ENCODE measurements around the gene UQCRC2.
A peak's percentile ranks its signal among the peaks of the same experiment; 100 is the strongest.

Gene UQCRC2

DNA sequence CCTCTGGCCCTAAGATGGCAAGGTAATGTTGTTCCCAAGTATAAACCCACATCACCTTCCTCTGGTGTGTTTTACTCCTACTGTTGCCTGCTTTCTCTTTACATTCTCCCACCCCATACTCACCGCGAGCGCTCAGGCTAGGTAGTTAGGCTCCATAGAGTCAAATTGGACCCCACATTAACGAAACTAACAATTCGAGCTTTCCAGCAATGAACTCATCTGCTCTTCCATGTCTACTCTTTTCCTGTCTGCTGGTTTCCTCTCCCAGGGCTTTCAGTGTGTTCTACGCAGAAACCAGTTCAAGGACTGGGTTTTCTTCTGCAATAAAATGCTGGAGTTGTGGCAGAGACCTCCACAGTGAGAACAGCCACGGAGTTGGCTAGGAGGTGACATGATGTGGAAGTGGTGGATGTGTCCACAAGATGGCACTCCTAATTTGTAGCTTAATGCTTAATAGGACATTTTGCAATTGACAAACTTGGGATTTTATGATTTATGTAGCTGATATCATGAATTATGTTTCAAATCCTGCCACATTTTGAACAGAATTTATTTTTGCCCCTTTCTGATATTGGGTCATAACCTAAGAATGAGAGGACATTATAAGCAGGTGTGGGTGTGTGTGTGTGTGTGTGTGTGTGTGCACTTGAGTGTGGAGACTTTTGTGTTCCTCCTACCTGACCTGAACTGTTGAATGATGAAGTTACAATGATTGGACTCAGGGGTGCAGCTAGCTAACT lies 2.2 kb upstream of the UQCRC2 start:
- Histone ChIP-seq H3K4me3 (ENCODE audit: low read depth in 1 of 5, low read length in 5 of 5) (peak overlapping the region in 1 of 5 donors; percentile 0), H3K4me1 (ENCODE audit: control insufficient read depth in 5 of 5, insufficient read depth in 5 of 5, low read length in 5 of 5) (peaks cover 9 to 43% (median 42%) of the 10 kb centered on the region in 5 donors), H3K9me3 (ENCODE audit: control insufficient read depth in 5 of 5, low read length in 5 of 5) (no peaks in the 10 kb centered on the region), H3K27ac (ENCODE audit: low read depth, low read length) (peak overlapping the region; percentile 17), H3K27me3 (ENCODE audit: control insufficient read depth in 5 of 5, insufficient read depth in 4 of 5, low read length in 5 of 5) (no peaks in the 10 kb centered on the region), H3K36me3 (ENCODE audit: control insufficient read depth in 5 of 5, insufficient read depth in 5 of 5, low read length in 5 of 5) (no peaks in the 10 kb centered on the region), H3K9ac (ENCODE audit: low read length in 5 of 5) (peak overlapping the region in 1 of 5 donors; percentile 1)

DNA sequence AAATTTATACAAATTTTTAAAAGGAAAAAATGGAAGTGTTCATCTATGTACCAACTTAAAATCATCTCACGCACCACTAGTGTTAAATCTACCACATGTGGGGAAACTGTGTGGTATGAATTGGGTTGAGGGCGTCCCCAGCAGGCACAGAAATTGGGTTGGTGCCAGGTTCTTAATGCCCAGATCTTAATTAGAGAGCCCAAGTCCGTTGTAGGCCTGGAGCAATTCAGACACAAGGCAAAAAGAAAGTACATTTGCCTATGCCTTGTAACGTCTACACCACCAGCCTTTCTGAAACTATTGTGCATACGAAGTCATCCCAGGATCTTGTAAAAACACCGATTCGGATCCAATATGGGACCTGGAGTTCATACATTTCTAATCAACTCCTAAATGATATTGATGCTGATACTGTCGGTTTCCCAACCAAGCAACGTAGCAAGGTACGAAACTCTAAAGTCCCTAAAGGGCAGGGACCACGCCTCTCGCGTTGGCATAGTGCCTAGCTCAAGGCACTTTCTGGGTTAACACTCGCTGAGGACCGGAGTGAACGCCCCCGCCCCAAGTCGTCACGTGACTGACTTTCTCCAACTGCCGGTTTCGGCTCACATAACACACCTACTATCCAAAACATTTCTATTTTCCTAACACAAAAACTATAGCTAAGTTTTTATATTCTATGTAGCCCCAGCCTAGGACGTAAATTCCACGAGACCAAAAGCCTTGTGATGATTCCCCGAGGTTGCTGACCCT lies 945 bp upstream of the UQCRC2 start:
- Histone ChIP-seq H3K9ac (ENCODE audit: low read length in 5 of 5) (peak overlapping the region; percentile 51 to 99 (median 95)), H3K27ac (ENCODE audit: low read depth, low read length) (peak overlapping the region; percentile 93), H3K9me3 (ENCODE audit: control insufficient read depth in 5 of 5, low read length in 5 of 5) (no peaks in the 10 kb centered on the region), H3K4me1 (ENCODE audit: control insufficient read depth in 5 of 5, insufficient read depth in 5 of 5, low read length in 5 of 5) (peaks cover 9 to 43% (median 42%) of the 10 kb centered on the region in 5 donors), H3K4me3 (ENCODE audit: low read depth in 1 of 5, low read length in 5 of 5) (peak overlapping the region; percentile 83 to 99 (median 98)), H3K27me3 (ENCODE audit: control insufficient read depth in 5 of 5, insufficient read depth in 4 of 5, low read length in 5 of 5) (no peaks in the 10 kb centered on the region), H3K36me3 (ENCODE audit: control insufficient read depth in 5 of 5, insufficient read depth in 5 of 5, low read length in 5 of 5) (peaks cover under 1 to 8% (median 4%) of the 10 kb centered on the region in 5 donors)

DNA sequence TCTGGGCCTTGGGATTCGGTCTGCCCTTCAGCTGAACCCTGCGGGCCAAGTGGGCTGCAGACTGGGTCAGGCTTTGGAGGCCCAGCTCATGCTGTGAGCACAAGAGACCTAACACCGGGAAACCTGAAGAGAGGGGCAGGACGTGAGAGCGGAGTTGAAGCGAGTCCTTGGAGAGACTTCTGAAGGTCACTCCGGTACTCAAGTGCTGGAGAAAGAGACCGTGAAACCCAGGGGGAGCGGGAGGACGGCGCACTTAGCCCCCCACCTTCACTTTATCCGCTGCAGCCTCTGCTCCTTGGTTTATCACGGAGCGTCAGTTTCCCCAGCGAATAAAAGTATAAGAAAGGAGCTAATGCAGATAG lies 361 bp downstream of the UQCRC2 start:
- Histone ChIP-seq H3K27ac (ENCODE audit: low read depth, low read length) (peak overlapping the region; percentile 93), H3K9me3 (ENCODE audit: control insufficient read depth in 5 of 5, low read length in 5 of 5) (no peaks in the 10 kb centered on the region), H3K27me3 (ENCODE audit: control insufficient read depth in 5 of 5, insufficient read depth in 4 of 5, low read length in 5 of 5) (no peaks in the 10 kb centered on the region), H3K36me3 (ENCODE audit: control insufficient read depth in 5 of 5, insufficient read depth in 5 of 5, low read length in 5 of 5) (peaks cover 13 to 20% (median 15%) of the 10 kb centered on the region in 5 donors), H3K4me3 (ENCODE audit: low read depth in 1 of 5, low read length in 5 of 5) (peak overlapping the region; percentile 83 to 99 (median 98)), H3K4me1 (ENCODE audit: control insufficient read depth in 5 of 5, insufficient read depth in 5 of 5, low read length in 5 of 5) (peaks cover 9 to 44% (median 42%) of the 10 kb centered on the region in 5 donors), H3K9ac (ENCODE audit: low read length in 5 of 5) (peak overlapping the region; percentile 85 to 99 (median 95))

DNA sequence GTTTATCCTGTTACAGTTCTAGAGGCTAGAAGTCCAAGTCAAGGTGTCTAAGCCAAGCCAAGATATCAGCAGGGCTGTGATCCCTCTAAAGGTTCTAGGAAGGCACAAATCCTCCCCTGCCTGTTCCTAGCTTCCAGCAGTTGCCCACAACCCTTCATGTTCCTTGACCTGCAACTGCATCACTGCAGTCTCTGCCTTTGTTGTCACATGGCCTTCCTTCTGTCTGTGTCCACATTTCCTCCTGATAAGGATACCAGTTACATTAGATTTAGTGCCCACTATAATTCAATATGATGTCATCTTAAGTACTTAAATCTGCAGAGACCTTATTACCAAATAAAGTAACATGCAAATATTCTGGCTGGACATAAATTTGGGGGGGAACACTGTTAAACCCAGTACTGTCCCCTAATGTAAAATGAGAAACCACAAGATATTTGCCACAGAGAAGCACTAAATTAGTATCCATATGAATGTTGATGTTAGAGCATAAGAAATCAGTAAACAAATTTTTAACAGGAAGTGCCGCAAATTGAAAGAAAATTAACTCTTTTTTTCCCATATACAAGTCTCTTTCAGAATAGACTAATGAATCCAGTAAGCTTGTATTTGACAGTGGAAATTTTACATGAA lies 4.7 kb downstream of the UQCRC2 start:
- no peak overlapping the region for H3K27ac ChIP-seq (ENCODE audit: low read depth, low read length)
- H3K9me3 ChIP-seq (ENCODE audit: control insufficient read depth in 5 of 5, low read length in 5 of 5), result no peaks in the 10 kb centered on the region
- H3K4me1 ChIP-seq (ENCODE audit: control insufficient read depth in 5 of 5, insufficient read depth in 5 of 5, low read length in 5 of 5), result peaks cover 9 to 22% (median 20%) of the 10 kb centered on the region in 5 donors
- H3K9ac ChIP-seq (ENCODE audit: low read length in 5 of 5), result no peak overlapping the region
- no peak overlapping the region for H3K4me3 ChIP-seq (ENCODE audit: low read depth in 1 of 5, low read length in 5 of 5)
- peaks cover 48 to 60% (median 54%) of the 10 kb centered on the region in 5 donors for H3K36me3 ChIP-seq (ENCODE audit: control insufficient read depth in 5 of 5, insufficient read depth in 5 of 5, low read length in 5 of 5)
- no peaks in the 10 kb centered on the region for H3K27me3 ChIP-seq (ENCODE audit: control insufficient read depth in 5 of 5, insufficient read depth in 4 of 5, low read length in 5 of 5)

DNA sequence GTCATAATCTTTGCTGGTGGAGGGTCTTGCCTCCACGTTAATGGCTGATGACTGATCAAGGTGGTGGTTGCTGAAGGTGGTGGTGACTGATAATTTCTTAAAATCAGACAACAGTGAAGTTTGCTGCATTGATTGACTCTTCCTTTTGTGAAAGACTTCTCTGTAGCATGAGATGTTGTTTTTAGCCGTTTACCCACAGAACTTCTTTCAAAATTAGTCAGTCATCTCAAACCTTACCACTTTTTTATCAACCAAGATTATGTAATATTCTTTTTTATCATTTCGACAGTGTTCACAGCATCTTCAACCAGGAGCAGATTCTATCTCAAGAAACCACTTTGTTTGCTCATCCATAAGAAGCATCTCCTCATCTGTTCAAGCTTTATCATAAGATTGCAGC lies 5.9 kb downstream of the UQCRC2 start:
- Histone ChIP-seq H3K27me3 (ENCODE audit: control insufficient read depth in 5 of 5, insufficient read depth in 4 of 5, low read length in 5 of 5) (no peaks in the 10 kb centered on the region), H3K9ac (ENCODE audit: low read length in 5 of 5) (no peak overlapping the region), H3K4me1 (ENCODE audit: control insufficient read depth in 5 of 5, insufficient read depth in 5 of 5, low read length in 5 of 5) (peaks cover 3 to 25% (median 13%) of the 10 kb centered on the region in 5 donors), H3K4me3 (ENCODE audit: low read depth in 1 of 5, low read length in 5 of 5) (no peak overlapping the region), H3K9me3 (ENCODE audit: control insufficient read depth in 5 of 5, low read length in 5 of 5) (no peaks in the 10 kb centered on the region), H3K36me3 (ENCODE audit: control insufficient read depth in 5 of 5, insufficient read depth in 5 of 5, low read length in 5 of 5) (peaks cover 48 to 70% (median 64%) of the 10 kb centered on the region in 5 donors), H3K27ac (ENCODE audit: low read depth, low read length) (no peak overlapping the region)

DNA sequence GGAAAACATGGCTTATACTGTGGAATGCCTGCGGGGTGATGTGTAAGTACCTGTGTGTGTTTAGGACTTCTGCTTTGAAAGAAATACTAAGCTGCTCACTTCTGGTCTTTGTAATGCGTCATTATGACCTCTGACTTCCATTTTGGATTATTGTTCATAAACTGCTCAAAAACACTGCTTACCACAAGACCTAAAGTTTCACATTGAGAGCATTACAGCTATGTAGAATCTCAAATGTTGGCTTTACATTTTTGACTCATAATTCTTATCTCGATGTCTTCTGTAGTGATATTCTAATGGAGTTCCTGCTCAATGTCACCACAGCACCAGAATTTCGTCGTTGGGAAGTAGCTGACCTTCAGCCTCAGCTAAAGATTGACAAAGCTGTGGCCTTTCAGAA lies 9.3 kb downstream of the UQCRC2 start:
- H3K27me3 ChIP-seq (ENCODE audit: control insufficient read depth in 5 of 5, insufficient read depth in 4 of 5, low read length in 5 of 5), result no peaks in the 10 kb centered on the region
- H3K9me3 ChIP-seq (ENCODE audit: control insufficient read depth in 5 of 5, low read length in 5 of 5), result no peaks in the 10 kb centered on the region
- H3K9ac ChIP-seq (ENCODE audit: low read length in 5 of 5), result no peak overlapping the region
- H3K4me3 ChIP-seq (ENCODE audit: low read depth in 1 of 5, low read length in 5 of 5), result no peak overlapping the region
- no peak overlapping the region for H3K27ac ChIP-seq (ENCODE audit: low read depth, low read length)
- peaks cover 0 to 24% (median 0%) of the 10 kb centered on the region in 5 donors for H3K4me1 ChIP-seq (ENCODE audit: control insufficient read depth in 5 of 5, insufficient read depth in 5 of 5, low read length in 5 of 5)
- H3K36me3 ChIP-seq (ENCODE audit: control insufficient read depth in 5 of 5, insufficient read depth in 5 of 5, low read length in 5 of 5), result peaks cover 73 to 94% (median 91%) of the 10 kb centered on the region in 5 donors

DNA sequence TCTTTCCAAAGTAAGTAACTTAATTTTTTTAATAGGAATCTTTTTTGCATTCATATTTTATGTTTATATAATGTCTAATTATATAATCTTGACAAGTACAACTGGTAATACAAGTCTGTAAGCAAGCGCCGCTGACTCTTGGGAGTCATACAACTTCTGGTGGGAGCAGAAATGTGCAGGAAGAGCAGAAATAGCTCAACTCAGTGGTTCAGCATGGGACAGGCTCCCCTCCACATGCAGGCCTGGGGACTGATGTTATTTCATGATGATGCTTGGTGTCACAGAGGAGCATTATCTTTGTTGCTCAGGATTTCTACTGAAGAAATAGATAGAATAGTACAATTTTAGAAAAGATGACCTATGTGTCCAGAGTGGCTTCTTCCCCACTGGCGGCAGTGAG lies 10.7 kb downstream of the UQCRC2 start:
- Histone ChIP-seq H3K27me3 (ENCODE audit: control insufficient read depth in 5 of 5, insufficient read depth in 4 of 5, low read length in 5 of 5) (no peaks in the 10 kb centered on the region), H3K4me1 (ENCODE audit: control insufficient read depth in 5 of 5, insufficient read depth in 5 of 5, low read length in 5 of 5) (peaks cover 0 to 21% (median 0%) of the 10 kb centered on the region in 5 donors), H3K36me3 (ENCODE audit: control insufficient read depth in 5 of 5, insufficient read depth in 5 of 5, low read length in 5 of 5) (peaks cover 67 to 95% (median 93%) of the 10 kb centered on the region in 5 donors), H3K4me3 (ENCODE audit: low read depth in 1 of 5, low read length in 5 of 5) (no peak overlapping the region), H3K27ac (ENCODE audit: low read depth, low read length) (peak overlapping the region; percentile 12), H3K9me3 (ENCODE audit: control insufficient read depth in 5 of 5, low read length in 5 of 5) (no peaks in the 10 kb centered on the region), H3K9ac (ENCODE audit: low read length in 5 of 5) (no peak overlapping the region)

DNA sequence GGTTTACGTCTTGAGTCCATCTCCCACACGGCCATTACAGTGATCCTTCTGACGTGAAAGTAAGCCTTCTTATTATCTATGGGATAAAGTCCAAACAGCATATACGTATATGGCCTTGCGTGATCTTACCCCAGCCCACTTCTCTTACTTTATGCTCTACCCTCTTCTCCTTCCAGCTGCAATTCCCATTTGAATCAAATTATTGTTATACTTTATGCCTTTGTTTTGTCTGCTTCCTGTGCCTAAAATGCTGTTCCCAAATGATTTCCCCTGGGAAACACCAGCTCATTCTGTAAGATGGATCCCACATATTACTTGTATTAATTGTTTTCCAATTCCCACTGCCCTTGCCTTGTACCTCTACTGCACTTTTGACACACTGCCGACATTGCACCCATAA lies 11.2 kb downstream of the UQCRC2 start:
- Histone ChIP-seq H3K27me3 (ENCODE audit: control insufficient read depth in 5 of 5, insufficient read depth in 4 of 5, low read length in 5 of 5) (no peaks in the 10 kb centered on the region), H3K9me3 (ENCODE audit: control insufficient read depth in 5 of 5, low read length in 5 of 5) (no peaks in the 10 kb centered on the region), H3K36me3 (ENCODE audit: control insufficient read depth in 5 of 5, insufficient read depth in 5 of 5, low read length in 5 of 5) (peaks cover 63 to 94% (median 92%) of the 10 kb centered on the region in 5 donors), H3K4me1 (ENCODE audit: control insufficient read depth in 5 of 5, insufficient read depth in 5 of 5, low read length in 5 of 5) (peaks cover 0 to 21% (median 0%) of the 10 kb centered on the region in 5 donors), H3K4me3 (ENCODE audit: low read depth in 1 of 5, low read length in 5 of 5) (no peak overlapping the region), H3K27ac (ENCODE audit: low read depth, low read length) (peak overlapping the region; percentile 12), H3K9ac (ENCODE audit: low read length in 5 of 5) (no peak overlapping the region)

DNA sequence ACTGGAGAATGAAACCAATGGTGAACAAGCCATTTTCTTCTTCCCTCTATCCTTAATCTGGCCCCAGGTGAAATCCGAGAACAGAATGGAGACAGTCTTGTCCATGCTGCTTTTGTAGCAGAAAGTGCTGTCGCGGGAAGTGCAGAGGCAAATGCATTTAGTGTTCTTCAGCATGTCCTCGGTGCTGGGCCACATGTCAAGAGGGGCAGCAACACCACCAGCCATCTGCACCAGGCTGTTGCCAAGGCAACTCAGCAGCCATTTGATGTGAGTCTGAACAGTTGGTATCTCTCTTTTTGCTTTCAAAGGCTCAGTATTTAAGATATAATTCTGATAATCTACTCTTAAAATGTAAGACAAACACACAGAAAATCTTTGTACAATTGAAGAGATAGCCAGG lies 18.7 kb downstream of the UQCRC2 start:
- Histone ChIP-seq H3K4me1 (ENCODE audit: control insufficient read depth in 5 of 5, insufficient read depth in 5 of 5, low read length in 5 of 5) (no peaks in the 10 kb centered on the region), H3K9ac (ENCODE audit: low read length in 5 of 5) (no peak overlapping the region), H3K9me3 (ENCODE audit: control insufficient read depth in 5 of 5, low read length in 5 of 5) (no peaks in the 10 kb centered on the region), H3K27ac (ENCODE audit: low read depth, low read length) (no peak overlapping the region), H3K36me3 (ENCODE audit: control insufficient read depth in 5 of 5, insufficient read depth in 5 of 5, low read length in 5 of 5) (peaks cover 70 to 97% (median 94%) of the 10 kb centered on the region in 5 donors), H3K4me3 (ENCODE audit: low read depth in 1 of 5, low read length in 5 of 5) (no peak overlapping the region), H3K27me3 (ENCODE audit: control insufficient read depth in 5 of 5, insufficient read depth in 4 of 5, low read length in 5 of 5) (no peaks in the 10 kb centered on the region)

DNA sequence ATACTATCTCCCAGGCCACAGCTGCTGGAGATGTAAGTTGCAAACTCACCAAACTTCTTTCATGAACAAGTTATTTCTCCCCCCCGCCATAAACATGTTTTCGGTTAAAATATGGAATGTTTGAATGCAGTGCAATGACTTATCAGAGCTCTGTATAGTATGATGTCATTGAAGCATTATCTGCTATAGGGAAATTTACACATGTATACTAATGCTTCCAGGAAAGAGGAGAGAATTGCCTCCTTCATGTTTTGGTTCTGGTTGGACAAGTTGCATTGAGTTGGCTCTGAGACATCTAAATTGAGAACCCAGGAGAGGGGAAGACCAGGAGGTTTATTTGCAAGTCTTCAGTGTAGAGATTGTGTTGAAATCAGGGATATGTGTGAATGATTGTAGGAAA lies 20.8 kb downstream of the UQCRC2 start:
- Histone ChIP-seq H3K4me3 (ENCODE audit: low read depth in 1 of 5, low read length in 5 of 5) (no peak overlapping the region), H3K27ac (ENCODE audit: low read depth, low read length) (no peak overlapping the region)

More for the DNA sequence above, 20.8 kb downstream of the UQCRC2 start:
- H3K9ac ChIP-seq (ENCODE audit: low read length in 5 of 5), result no peak overlapping the region
- no peaks in the 10 kb centered on the region for H3K9me3 ChIP-seq (ENCODE audit: control insufficient read depth in 5 of 5, low read length in 5 of 5)
- peaks cover 73 to 97% (median 92%) of the 10 kb centered on the region in 5 donors for H3K36me3 ChIP-seq (ENCODE audit: control insufficient read depth in 5 of 5, insufficient read depth in 5 of 5, low read length in 5 of 5)
- no peaks in the 10 kb centered on the region for H3K27me3 ChIP-seq (ENCODE audit: control insufficient read depth in 5 of 5, insufficient read depth in 4 of 5, low read length in 5 of 5)
- H3K4me1 ChIP-seq (ENCODE audit: control insufficient read depth in 5 of 5, insufficient read depth in 5 of 5, low read length in 5 of 5), result no peaks in the 10 kb centered on the region

Measured in subcutaneous abdominal adipose tissue (tissue), 5 donors.